ENCODE results near the gene PTH.

- TF ChIP-seq CTCF (IDR thresholded peaks at IDR 0.05; ENCODE audit: low read depth, low read length, missing input control) (no peak), RXRA (IDR thresholded peaks at IDR 0.05) (no peak), YY1 (IDR thresholded peaks at IDR 0.05) (no peak), ATF3 (IDR thresholded peaks at IDR 0.05) (no peak), TAF1 (conservative IDR thresholded peaks at IDR 0.05) (no peak), EGR1 (IDR thresholded peaks at IDR 0.05; ENCODE audit: low read depth in 2 of 2) (no peak)
Measured at GRCh38 chr11:13503393-13503792, 7.6 kb upstream of the PTH start.

Measured in liver (tissue), 3 donors.